Duodenal mucosa (tissue), 2 donors: Measurements from ENCODE around the gene USPL1.

Source experiments
- H3K27ac ChIP-seq: one replicate; pipeline ENCODE4 v1.7.0; 2013; ENCODE audit warnings: low read depth, low read length
- H3K27me3 ChIP-seq, 2 donors: one replicate each; pipeline ENCODE4 v1.7.0; 2013; ENCODE audit warnings: low read length in 2 of 2, control low read depth in 1 of 2; ENCODE audit not compliant: insufficient read depth in 2 of 2, control insufficient read depth in 1 of 2
- H3K36me3 ChIP-seq, 2 donors: one replicate each; pipeline ENCODE4 v1.7.0; 2013; ENCODE audit warnings: low read length in 2 of 2, control low read depth in 1 of 2; ENCODE audit not compliant: insufficient read depth in 2 of 2, control insufficient read depth in 1 of 2
- H3K4me1 ChIP-seq, 2 donors: one replicate each; pipeline ENCODE4 v1.7.0; 2013; ENCODE audit warnings: low read length in 2 of 2, control low read depth in 1 of 2; ENCODE audit not compliant: insufficient read depth in 2 of 2, control insufficient read depth in 1 of 2
- H3K4me3 ChIP-seq, 2 donors: one replicate each; pipeline ENCODE4 v1.7.0; 2013; ENCODE audit warnings: low read length in 2 of 2, low read depth in 1 of 2
- H3K9ac ChIP-seq, 2 donors: one replicate each; pipeline ENCODE4 v1.7.0; 2013; ENCODE audit warnings: low read length in 2 of 2, low read depth in 1 of 2
- H3K9me3 ChIP-seq, 2 donors: one replicate each; pipeline ENCODE4 v1.7.0; 2013; ENCODE audit warnings: low read length in 2 of 2, control low read depth in 1 of 2; ENCODE audit not compliant: control insufficient read depth in 1 of 2

Gene USPL1

DNA sequence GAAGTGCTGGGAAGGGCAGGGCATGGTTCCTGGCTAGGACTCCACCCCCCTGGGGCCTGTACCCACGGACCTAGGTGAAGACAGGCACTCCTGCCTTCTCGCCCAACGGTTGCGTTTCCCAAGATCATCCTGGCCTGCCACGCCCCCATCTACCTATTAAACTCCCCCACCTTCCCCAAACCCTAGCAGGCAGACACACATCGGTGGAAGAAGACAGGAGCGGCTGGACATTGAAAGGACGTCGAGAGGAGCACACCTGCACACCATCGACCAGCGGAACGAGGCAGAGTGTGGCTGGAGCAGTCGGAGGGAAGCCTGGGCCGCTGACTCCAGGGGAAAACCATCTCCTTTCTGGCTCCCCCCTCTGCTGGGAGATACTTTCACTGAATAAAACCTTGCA is 72.0 kb downstream of the USPL1 start:
- no peaks in the 10 kb centered on the region for H3K36me3 ChIP-seq
- H3K9me3 ChIP-seq, result no peaks in the 10 kb centered on the region
- peaks cover 4 to 7% of the 10 kb centered on the region in 2 donors for H3K4me1 ChIP-seq
- no peaks in the 10 kb centered on the region for H3K27me3 ChIP-seq
- peak overlapping the region in 1 of 2 donors; percentile 38 for H3K9ac ChIP-seq
- no peak overlapping the region for H3K27ac ChIP-seq
- H3K4me3 ChIP-seq, result peak overlapping the region in 1 of 2 donors; percentile 63

DNA sequence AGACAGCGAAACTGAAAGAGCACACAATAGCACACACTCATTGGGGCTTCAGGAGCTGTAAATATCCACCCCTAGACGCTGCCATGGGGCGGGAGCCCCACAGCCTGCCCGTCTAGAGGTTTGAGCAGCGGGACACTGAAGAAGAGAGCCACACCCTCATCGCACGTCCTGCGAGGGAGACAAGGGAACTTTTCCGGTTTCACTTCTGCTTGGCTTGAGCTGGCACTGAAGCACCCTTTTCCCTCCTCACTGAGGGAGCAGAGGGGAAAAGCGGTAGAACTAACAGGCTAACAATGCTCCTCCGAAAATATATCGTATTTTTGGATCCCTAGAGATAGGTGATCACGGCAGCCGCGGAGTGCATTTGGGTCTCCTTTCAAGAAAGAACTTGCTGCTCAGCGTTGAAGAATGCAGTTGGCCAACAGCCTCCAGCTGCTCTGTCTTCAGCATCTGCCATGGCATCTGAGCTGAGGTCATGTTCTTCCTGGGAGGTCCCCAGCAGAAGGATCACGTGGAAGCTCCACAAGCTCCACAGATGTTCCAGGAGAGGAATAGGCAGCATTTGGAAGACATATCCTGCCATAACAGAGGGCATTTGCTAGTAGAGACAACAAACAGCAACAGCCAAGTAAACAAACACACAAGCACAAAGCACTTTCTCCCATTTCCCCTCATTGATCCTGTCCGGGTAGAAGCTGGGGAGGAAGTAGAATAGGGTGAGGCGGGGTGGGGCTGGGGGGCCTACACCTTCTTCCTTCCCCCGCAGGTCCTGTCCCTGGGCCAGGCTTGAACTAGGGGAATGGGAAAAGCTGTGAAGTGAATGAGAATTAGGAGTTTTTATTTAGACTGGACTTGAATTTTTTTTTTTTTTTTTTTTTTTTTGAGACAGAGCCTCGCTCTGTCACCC is 72.8 kb downstream of the USPL1 start:
- peak overlapping the region; percentile 63 to 69 for H3K4me3 ChIP-seq
- H3K27ac ChIP-seq, result no peak overlapping the region
- no peaks in the 10 kb centered on the region for H3K9me3 ChIP-seq
- H3K4me1 ChIP-seq, result peaks cover 4 to 7% of the 10 kb centered on the region in 2 donors
- no peaks in the 10 kb centered on the region for H3K27me3 ChIP-seq
- no peaks in the 10 kb centered on the region for H3K36me3 ChIP-seq
- H3K9ac ChIP-seq, result peak overlapping the region; percentile 14 to 38

DNA sequence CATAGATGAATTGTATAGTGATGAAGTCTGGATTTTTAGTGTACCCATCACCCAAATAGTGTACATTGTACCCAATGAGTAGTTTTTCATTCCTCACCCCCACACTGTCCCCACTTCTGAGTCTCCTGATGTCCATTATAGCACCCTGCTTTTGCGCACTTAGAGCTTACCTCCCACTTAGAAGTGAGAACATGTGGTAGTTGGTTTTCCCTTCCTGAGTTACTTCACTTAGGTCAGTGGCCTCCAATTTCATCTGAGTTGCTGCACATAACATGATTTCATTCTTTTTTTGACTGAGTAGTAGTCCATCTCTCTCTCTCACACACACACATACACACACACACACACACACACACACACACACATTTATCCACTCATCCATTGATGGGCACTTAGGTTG is 74.4 kb downstream of the USPL1 start:
- Histone ChIP-seq H3K27me3 (no peaks in the 10 kb centered on the region), H3K36me3 (no peaks in the 10 kb centered on the region), H3K4me3 (no peak overlapping the region), H3K27ac (no peak overlapping the region), H3K4me1 (peaks cover 13 to 15% of the 10 kb centered on the region in 2 donors), H3K9me3 (no peaks in the 10 kb centered on the region), H3K9ac (no peak overlapping the region)

DNA sequence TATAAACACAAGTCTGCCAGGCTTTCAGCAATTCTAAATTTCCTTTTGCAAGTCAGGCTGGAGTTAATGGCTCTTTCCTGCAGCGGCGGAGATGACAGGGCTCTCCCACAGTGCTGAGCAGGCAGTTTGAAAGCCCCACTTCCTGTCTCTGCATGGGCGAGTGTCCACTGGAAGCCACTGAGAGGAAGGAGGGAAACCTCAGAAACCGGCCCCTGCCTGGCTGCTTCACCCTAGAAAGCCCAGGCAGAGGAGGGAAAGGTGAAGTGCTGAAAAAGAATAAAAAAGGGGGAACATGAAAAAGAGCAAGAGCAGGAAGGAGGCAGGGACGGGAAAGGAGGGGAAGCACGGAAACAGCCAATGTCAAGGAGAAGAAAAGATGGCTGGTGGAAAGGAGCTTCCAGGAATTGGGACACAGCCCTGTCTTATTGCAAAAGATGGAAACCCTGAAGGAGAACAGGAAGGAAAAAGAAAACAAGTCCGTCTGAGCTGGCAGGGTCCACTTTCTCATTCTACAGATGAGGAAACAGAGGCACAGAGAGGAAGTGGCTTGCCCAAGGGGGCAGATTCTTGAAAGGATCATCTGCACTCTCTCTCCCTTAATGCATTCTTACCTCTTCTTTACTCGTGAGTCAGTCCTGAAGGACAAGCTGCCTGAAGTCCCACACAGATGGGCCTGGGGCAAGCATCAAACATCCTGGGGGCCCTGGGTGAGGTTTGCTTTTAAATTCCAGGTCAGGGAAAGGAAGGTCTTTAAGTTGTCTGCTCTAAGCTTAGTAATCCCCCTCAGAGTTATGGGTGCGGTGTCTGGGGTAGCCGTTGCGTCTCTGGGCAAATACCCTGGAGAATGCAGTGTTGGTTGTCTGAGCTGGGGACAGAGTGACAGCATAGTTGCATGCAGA is 78.8 kb downstream of the USPL1 start:
- no peak overlapping the region for H3K27ac ChIP-seq

DNA sequence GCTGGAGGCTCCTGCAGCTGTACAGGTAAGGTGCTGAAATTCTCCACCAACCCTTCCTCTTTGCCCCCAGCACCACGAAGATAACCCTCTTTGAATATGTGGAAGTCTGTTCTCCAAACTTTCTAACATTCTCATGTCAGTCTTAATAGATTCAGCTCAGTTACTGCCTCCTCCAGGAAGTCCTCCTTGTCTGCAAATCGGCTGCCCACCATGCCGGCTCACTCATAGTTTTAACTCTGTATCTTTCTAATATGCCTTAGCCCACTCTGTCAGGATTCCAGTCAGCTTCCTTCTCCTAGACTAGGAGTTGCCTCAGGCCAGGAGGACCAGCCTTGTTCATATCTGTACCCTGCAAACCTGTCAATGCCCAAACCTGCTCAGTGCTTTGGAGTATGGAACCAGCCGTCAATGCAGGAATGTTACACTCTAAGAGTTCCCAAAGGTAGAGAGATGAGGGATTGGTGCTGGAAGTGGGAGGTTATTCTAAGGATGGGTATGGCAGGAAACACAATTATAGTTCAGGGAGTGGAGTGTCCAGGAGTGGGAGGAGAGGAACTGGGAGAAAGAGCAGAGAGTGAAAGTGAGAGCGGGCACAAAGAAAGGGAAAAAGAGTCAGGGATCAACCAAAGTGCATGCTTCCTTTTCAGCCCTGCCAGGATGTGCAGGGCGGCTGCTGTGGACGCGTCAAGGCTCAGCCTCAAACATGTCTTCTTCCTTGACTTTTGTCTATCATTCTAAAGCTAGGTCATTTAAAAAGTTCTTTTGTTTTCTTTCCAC is 79.6 kb downstream of the USPL1 start:
- no peak overlapping the region for H3K9ac ChIP-seq
- no peaks in the 10 kb centered on the region for H3K27me3 ChIP-seq
- no peak overlapping the region for H3K27ac ChIP-seq
- H3K9me3 ChIP-seq, result no peaks in the 10 kb centered on the region
- no peak overlapping the region for H3K4me3 ChIP-seq
- H3K36me3 ChIP-seq, result no peaks in the 10 kb centered on the region
- H3K4me1 ChIP-seq, result peaks cover 8 to 9% of the 10 kb centered on the region in 2 donors

More for the DNA sequence above, 78.8 kb downstream of the USPL1 start:
- Histone ChIP-seq H3K9ac (no peak overlapping the region), H3K36me3 (no peaks in the 10 kb centered on the region), H3K4me3 (no peak overlapping the region), H3K9me3 (no peaks in the 10 kb centered on the region), H3K4me1 (peaks cover 8 to 9% of the 10 kb centered on the region in 2 donors), H3K27me3 (no peaks in the 10 kb centered on the region)

DNA sequence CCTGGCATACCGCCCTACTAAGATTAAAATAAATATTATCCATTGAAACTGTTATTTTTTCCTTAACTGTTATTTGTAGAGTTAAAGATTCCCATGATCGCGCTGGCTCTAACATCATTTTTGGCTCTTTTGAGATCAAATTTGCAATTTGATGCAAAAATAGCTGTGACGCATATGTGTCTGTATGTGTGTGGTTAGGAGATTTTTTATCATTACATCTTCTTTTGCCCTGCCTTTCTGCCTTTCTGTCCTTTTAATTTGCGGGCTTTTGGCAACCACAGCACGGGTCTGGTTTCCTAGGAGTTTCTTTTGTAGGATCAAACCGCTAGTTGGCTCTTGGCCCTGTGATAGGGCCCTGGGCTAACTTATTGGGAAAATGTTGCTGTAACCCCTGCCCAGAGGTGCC is 80.3 kb downstream of the USPL1 start:
- no peak overlapping the region for H3K27ac ChIP-seq
- H3K9me3 ChIP-seq, result no peaks in the 10 kb centered on the region
- H3K36me3 ChIP-seq, result no peaks in the 10 kb centered on the region
- H3K27me3 ChIP-seq, result no peaks in the 10 kb centered on the region
- H3K9ac ChIP-seq, result no peak overlapping the region
- no peak overlapping the region for H3K4me3 ChIP-seq
- H3K4me1 ChIP-seq, result peaks cover 8 to 9% of the 10 kb centered on the region in 2 donors

DNA sequence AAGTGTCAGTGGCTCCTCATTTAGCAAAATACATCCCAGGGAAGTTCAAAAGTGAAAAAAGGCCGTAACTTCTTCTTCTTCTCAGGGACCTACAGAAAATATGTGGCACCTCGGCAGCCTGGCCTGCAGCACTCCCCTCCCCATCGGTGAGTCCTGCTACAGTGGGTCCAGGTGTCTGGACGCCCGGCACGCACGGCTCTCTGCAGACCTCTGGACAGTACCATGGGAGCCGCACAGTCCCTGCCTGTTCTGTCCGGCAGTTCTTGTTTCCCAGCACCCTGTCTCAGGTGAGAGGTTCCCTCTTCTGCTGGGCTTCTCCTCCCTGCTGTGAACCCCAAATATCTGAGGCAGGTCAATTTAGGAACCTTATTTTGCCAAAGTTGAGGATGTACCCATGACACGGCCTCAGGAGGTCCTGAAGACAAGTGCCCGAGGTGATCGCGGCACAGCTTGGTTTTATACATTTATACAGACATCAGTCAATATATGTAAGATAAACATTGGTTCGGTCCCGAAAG is 80.8 kb downstream of the USPL1 start:
- H3K4me3 ChIP-seq, result no peak overlapping the region
- H3K9me3 ChIP-seq, result no peaks in the 10 kb centered on the region
- H3K36me3 ChIP-seq, result no peaks in the 10 kb centered on the region
- no peak overlapping the region for H3K27ac ChIP-seq
- H3K27me3 ChIP-seq, result no peaks in the 10 kb centered on the region
- H3K9ac ChIP-seq, result no peak overlapping the region
- peaks cover 8 to 9% of the 10 kb centered on the region in 2 donors for H3K4me1 ChIP-seq

DNA sequence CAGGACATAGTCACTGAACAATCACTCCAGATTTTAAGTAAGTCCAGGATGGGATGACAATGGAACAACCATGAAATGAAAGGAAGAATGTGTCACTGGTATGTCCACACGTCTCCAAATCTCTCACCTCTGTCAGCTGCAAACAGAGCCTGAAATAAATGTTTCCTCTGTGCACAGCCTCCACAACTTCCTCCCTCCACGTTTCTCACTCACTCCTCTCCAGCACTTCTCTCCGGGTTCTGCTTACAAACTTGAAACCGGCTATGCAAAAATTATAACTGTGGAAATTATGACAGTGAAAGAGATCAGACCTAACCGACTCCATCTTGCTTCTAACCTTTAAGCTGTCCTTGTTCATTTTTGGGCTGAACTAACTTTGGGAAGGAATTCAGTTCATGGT is 82.6 kb downstream of the USPL1 start:
- H3K4me1 ChIP-seq, result peaks cover 8 to 9% of the 10 kb centered on the region in 2 donors
- H3K36me3 ChIP-seq, result no peaks in the 10 kb centered on the region
- no peaks in the 10 kb centered on the region for H3K9me3 ChIP-seq
- H3K4me3 ChIP-seq, result no peak overlapping the region
- no peaks in the 10 kb centered on the region for H3K27me3 ChIP-seq
- H3K9ac ChIP-seq, result no peak overlapping the region
- no peak overlapping the region for H3K27ac ChIP-seq

DNA sequence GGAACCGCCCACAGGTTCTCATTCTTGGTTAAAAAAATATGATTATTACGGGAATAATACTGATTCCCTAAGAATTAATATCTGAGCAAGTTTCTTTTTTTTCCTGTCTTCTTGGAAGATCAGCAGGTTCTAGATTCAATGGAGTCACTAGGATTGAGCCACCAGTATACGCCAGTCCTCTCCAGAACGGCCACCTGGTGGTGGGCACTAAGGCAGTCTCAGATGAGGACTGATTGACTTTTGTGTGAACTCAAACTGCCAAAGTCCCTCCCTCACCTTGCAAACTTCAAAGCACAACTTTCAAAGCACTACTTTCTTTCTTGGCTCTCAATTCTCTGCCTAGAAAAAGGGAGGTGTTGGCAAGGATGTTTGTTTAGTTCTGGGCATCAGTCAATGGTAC is 84.3 kb downstream of the USPL1 start:
- H3K27me3 ChIP-seq, result no peaks in the 10 kb centered on the region
- no peak overlapping the region for H3K9ac ChIP-seq
- no peak overlapping the region for H3K4me3 ChIP-seq
- no peaks in the 10 kb centered on the region for H3K4me1 ChIP-seq
- H3K9me3 ChIP-seq, result no peaks in the 10 kb centered on the region
- H3K36me3 ChIP-seq, result no peaks in the 10 kb centered on the region
- H3K27ac ChIP-seq, result no peak overlapping the region
